NCI-H345 treated with DMSO at 0.1 percent for 48 hours (cell line): ENCODE data around the gene ABLIM1.

ENCODE experiments used
- DNase-seq: peaks from one replicate; lab custom pipeline; 2025; ENCODE audit not compliant: unreplicated experiment; lab: John Stamatoyannopoulos, UW

The ABLIM1 gene

DNA sequence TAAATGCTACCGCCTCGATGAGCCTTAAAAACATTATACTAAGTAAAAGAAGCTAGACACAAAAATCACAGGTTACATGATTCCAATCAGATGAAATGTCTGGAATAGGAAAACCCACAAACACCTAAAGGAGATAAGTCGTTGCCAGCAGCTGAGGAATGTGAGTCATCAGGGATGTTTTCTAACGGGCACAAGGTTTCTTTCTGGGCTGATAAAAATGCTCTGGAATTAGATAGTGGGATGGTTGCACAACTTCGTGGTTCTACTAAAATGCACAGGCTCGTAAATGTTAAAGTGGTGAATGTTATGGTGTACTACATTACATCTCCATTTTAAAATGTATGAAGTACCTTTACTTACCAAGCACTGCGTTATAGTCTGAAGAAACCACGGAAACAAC is 9.7 kb downstream of the ABLIM1 start:
- no peak for DNase-seq

DNA sequence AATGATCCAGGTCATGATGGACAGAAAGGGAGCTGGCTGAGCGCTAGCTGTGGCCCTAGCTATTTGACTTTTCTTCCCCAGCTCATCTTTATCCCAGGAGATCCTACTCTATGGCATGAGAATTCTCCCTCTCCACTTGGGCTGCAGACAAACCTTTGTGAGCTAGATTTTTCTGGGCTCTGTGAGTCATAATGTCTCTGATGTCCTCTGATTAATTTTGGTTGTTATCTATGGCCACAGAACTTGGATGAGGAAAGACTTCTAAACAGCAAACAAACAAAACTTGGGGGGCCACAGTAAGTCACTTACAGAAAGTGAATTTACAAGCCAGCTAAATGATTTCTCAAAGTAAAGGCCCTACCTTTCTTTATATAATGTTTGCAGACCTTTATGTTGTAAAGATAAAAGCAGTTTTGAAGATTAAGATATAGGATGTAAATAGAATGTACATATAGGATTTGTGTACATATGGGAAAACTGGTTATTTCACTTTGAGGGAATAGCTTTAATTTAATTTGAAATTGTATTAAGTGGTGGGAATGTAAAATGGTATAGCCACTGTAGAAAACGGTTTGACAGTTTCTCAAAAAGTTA is 10.4 kb downstream of the ABLIM1 start:
- no peak for DNase-seq

DNA sequence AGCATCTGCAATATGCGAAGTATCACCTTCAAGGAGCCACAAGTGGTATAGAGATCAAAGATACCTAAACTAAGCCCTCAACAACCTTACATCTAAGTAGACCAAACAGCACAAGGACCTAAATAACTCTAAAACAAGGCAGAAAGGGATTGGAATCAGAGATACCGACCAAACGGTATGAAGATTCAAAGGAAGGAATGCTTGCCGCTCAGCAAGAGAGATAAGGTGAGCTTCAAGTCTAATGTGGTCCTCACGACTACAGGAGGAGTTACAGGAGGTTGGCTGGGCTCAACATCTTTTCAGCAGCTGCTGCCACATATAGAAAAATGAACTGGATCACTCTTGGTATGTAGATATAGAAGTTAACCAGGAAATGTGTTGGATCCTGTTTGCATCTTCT is 11.6 kb downstream of the ABLIM1 start:
- no peak for DNase-seq

DNA sequence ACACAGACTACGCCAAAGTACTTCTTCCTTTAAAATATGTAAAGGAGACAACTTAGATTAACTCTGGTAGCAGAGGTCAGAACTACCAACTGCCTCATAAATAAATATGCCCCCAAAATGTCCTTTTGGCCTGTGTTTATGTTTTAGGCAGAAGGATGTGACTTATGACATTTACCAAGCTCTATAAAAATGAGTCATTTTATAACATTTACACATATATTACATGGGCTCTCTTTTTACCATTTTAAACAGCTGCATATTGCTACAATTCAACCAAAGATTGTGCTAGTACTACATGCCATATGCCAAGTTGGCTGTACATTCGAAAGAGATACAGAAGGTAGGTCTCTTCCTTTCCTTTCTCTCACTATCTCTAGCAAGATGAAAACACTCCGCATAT is 12.4 kb downstream of the ABLIM1 start:
- DNase-seq, result no peak

DNA sequence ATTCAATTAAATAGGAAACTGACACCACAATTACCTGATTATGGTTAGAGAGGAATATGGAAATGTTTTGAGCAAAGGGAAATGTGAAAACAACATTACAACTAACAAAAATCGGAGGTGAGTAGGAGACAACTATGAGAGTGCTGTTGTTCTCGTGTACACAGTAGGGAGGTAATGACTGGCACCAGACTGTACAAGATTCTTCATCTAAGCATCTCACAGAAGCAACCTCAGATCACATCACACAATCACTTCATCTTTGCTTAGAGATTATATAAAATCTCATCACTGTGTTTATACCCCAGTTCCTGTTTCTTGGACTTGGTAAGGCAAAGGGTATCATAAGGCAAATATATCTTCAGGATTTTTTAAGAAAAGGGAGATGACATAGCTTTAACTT is 14.9 kb downstream of the ABLIM1 start:
- no peak for DNase-seq

DNA sequence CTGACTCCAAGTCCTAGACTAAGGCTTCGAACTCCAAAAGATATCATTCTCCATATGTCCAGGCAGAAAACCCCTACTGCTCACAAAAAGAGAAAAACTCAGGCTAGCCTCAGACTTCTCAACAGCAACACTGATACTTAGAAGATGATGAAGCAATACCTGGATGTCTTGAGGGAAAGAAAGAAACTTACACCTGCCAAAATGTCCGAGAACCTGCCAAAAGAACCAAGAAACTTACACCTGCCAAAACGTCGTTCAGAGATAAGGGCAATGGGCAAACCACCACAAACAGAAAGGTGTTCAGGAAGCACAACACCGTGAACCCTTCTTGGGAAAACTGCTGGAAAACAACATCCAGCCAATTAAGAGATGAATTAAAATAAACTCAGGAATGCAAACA is 15.3 kb downstream of the ABLIM1 start:
- no peak for DNase-seq

DNA sequence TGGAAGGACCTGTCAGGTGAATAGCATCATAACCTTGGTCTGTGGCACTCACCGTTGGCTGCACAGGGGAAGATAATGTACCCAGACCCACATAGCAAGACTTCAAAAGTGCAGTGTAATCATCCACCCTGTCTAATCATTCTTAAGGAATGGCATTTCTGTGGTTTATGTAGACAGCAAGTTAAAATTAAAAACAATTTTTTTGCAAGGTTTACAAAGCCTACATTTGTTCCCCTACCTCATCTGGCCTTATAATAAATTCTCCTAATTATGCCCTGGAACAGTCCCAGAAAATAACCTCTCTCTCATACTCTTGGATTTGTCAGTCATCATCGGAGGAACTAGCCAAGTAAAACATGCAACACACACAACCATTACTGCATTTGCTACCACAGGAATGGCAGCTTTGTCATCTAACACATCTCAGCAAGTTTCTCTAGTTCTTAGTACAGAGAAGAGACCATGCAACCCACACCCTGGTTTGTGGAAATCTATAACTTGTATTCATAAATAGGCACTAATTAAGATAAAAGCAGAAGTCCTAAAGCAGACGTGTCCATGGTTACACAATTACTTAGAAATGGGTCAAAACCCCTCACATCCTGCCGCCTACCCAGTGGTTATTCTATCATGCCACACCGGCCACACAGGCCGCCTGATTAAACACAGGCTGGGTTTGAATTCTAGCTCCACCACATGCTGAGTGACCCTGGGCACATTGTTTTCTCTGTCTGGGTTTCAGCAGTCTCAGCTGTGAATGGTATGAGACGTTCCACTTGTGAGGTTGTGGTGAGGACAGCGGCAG is 19.1 kb downstream of the ABLIM1 start:
- no peak for DNase-seq

DNA sequence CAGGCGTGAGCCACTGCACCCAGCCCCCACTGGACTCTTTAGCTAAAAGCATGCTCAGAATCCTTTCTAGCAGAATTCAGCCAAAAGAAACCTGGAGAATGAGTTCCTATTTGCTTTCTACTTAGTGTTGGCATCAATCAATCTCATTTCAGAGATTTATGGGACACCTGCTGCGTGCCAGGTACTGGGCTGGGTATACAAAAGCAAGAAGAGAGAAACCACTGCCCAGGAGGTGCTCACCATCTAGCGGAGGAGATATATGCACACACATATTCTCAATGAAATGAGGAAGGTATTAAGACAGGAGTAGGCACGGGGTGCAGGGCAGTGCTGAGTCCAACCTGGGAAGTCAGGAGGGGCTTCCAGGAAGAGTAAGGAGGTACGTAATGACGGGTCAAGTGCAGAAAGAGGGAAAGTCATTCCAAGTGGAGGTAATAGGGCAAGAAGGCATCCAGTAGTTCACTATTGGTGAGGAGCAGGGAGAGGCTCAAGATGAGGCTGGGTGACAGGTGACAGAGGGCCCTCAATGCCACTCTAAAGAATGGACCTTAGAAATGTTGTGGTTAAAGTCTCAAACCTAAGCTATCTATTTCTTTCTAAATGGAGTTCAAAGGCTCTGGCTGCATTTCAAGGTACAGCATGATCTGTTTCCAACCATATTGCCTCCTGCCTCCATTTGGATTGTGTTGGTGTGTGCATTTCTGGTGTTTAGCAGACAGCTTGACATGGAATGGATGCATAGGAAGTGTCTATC is 22.1 kb downstream of the ABLIM1 start:
- no peak for DNase-seq

DNA sequence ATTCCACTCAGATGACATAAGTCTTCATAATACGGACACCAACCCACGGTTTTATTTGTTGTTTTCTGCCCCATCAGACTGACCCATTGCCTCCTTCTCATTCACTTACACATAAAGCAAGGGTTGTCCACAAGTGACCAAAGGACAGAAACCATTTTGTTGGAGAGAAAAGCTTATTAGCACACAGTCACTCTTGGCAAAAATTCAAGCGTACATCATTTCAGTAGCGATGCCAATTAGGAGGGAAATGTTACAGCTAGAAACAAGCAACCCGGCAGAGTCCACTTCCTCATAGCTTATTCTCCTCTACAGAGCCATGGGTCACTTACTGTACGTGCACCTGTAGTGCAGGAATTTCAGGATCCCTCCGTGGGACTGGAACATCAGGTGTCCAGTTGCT is 23.0 kb downstream of the ABLIM1 start:
- DNase-seq, result no peak

DNA sequence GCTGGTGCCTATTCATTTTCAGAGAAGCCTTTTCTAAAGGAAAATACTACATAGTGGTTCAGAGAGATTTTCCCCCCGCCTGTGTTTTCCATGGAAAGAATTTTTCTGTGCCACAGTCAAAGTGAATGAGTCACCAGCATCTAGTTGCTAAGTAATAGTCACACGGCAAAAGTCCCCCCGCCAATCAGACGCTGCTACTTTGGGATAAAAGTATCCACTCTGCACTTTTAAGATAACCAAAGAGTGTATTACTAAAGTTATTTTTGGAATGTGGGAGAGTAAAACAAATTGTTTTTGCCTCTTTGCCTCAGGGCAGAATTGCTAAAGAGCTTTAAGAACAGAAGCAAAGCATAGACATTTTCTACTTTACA is 23.5 kb downstream of the ABLIM1 start:
- no peak for DNase-seq

DNA sequence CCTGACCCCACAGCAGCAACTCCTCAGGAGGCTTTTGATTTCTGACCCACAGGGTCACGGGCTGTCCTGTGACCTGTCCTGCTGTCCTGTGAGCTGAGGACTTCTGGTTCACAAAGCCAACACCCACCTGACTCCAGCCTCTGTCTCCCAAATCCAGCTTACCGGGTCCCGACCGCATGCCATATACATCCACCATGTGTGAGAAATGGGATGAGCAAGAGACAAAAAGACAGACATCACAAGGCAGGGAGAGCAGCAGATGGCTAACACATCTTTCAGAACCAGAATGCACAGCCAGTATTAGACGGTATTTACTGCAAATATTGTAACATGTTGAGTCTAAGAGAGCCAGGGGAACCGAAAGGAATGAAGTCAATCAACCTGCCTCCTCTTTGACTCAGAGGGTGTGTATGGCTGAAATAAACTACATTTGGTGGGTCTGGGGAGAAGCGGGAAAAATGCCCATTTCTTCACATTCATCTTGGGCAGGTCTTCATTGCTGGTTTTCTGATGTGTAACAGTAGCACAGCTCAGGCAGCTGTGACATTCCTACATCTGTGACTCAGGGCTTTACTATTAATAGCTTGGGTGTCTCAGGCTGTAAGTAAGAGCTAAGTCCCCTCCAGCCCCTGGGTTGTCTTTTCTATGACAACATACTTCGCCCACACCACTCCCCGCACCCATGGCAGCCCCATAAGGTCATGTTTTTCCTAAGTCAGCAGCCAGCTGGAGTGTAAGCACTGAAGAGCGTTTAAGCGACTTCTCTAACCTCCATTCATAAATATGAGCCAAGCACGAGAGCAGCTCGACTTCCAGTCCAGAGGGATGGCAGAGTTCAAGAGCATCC is 25.0 kb downstream of the ABLIM1 start:
- DNase-seq, result no peak

DNA sequence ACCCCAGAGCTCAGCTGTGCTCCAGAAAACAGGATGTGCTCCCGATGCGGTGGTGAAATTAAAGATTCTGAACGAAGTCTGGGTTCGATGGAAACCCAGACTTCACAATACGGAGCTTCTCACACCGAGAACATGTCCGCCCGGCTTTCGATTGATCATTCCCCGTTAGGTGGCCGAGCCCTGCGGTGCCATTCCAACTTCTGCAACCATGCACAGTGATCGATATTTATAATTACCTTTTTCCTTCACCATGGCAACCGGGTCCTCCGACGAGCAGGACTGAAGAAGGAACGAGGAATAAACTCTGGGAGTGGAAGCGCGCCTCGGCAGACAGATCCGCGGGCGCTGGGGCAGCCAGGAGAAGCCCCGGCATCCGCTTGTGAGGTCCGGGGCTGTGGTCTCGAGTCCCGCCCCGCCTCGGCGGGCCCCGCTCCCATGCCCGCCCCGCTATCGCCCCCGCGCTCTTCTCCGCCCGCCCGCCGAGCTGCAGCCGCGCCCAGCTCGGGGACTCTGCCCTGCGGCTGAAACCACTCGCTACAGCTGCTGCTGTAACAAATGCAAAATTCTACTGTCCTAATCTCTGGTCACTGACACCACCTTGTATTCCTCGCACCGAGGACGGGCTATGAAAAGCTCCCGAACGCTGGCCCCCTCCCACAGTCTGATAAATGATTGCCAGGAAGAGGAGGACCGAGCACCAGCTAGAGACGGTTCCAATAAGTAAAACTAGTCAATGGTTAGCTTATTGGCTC is 26.2 kb downstream of the ABLIM1 start:
- no peak for DNase-seq

DNA sequence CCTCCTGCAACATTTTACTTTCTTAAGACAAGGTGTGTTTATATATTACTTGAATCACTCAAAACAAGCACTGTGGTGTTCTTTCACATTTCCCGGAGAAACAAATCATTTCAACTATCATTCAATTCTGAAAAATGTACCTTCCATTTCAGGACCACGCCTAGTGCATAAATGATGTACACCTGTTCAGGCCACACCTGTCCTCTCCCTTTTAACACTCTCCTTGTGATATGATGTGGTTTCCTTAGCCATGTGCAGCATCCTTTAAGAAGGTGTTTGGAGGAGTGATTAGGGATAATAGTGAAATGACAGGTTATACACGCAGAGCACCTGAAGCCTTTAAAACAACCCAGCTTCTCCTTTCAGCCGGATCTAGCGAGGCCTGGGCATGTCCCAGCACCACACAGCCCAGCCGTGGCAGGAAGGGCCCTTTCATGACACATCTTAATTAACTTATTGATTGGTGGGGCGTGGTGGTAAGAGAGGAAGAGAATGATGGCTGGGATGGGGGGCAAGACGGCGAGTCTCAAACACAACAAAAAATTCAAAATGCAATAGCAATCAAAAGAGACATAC is 26.9 kb downstream of the ABLIM1 start:
- no peak for DNase-seq

DNA sequence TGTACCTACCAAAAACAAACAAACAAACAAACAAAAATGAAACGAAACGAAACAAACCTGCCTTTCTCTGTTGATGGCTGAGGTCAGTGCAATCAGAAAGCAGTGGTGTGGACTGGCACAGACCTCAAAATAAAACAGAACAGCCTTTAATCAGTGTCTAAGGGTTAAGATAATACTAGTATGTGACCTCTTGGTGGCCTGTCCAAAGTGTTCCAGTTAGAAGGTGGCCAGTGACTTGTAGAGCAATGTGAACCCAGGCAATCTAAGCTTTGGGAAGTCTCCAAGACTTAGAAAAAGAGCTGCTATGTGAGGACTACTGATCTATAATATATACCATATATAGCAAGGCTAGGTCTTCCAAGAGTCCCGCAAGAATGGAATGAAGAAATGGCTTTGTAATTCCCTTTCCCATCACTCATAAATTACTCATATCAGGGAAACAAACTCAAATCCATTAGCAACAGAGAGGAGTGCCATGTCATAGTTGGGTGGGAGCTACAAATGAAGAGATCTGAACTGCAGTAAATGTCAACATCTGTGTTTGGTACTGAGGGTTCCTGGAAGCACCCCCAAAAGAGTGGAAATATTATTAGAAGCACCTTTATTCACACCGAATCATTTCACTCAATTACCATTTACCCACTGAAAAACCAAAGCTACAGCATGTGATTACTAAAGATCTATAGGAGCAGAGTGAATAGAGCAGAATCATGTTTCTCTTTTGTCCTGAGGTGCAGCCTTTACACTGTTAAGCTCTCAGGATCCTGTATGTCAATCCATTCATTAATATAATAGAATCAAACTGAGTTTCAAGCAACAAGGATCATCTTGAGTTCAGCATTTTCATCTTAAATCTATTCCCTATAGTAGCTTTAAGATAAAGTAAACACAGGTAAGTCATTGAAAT is 28.0 kb downstream of the ABLIM1 start:
- DNase-seq, result no peak

DNA sequence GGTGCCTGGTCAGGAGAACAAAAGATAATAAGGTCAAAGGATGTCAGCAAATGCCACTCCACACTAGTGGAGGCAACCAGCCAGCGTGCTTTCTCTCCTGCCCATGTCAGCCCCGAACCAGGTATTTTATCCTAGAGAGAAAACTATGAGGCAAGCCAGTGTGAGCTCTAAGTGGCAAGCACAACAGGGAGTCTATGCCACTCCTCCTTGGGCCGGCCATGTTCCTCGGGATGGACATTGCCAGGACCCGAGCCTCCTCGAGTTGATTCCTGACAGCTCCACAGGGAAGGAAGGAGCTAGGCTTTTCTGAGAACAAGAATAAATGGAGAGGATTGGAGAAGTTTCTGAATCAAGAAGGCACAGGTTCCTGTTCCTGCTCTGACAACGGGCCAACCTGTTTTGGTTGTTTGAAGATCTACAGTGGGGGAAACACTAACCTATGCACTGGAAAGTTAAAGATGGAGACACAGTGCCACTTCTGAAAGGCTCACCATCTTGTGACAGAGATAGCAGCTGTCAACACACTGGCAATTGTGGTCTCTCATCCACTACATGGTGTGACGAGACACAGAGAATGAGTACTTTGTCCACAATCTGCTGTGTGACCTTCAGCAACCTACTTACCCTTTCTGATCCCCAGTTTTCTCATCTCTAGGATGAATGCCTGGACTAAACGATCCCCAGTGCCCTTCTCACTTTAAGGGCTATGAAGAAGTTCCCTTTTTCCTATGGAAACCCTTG is 28.8 kb downstream of the ABLIM1 start:
- no peak for DNase-seq

DNA sequence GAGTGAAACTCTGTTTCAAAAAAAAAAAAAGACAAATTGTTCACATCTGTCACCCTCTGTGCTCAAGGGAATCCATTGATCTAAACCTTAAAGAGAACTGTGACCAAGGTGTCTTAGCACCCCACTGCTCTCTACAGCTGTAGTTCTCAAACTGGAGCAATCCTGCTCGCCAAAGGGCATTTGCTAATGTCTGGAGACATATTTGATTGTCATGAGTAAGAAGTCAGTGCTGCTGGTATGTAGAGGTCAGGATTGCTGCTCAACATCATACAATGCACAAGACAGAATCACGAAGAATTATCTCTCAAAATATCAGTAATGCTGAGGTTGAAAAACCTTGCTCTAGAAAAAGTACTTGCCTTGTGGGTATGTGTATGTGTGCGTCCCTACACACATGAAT is 30.0 kb downstream of the ABLIM1 start:
- no peak for DNase-seq

DNA sequence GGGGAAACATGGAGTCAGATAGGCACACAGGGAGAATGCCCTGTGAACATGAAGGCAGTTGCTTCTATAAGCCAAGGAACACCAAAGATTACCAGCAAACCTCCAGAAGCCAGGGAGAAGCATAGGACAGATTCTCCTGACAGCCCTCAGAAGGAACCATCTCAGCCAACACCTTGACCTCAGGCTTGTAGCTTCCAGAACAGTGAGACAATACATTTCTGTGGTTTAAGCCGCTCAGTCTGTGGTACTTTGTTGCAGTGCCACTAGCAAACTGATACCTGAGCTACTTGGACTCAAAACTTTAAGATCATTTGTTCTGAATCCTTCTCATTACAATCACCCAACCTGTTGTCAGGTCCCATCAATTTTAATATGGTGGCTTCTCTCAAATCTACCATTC is 31.2 kb downstream of the ABLIM1 start:
- no peak for DNase-seq

DNA sequence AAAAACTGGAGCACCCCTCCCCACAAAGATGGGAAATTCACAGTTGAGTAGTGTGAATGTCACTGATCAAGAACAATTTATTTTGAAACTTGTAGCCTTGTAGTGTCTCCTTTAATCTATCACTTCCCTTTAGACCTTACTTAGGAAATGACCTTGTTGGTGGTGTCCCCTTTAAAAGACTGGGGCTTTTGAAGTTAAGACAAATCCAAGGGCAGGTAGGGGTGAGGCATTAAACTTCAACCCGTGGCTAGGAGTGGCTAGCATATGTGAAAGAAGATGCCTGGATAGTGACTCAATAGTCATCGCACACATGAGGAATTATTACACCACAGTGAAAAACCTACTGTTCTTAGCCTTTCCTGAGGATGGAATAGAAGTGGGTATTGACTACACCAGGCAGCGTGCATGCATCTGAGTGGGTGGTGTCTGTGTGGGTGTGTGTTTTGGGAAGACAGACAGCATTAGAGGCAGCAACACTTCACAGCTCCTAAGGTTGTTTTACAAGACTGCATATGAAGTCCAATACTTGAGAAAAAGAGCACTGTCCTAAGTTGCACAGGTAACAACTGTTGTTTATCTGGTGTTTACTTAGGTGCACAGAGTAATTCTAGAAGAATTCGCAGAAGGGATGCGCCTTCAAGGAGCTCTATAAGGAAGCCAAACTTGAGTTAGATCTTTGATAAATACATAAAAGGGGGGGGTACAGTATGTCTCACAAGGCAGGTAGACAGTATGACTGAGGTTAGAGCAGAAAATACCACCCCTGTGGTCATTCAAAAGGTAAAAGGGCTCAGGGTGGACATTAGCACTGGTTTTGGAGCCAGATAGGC is 32.9 kb downstream of the ABLIM1 start:
- no peak for DNase-seq
